ENCODE results near the gene AFMID. TPM values are rescaled to one million over a fixed set of nuclear protein-coding genes. Genes with fewer than 3 reads are reported as not detected.

Gene AFMID
- total and polyA plus RNA-seq, 2 of the 13 experiments (the other 11 are each of a cell fraction or from before 2014, with no cell fraction given) = 249 to 270 TPM

- TF ChIP-seq GLMP (CRISPR knock-in tag; IDR thresholded peaks at IDR 0.05; ENCODE audit: borderline replicate concordance) = no peak
- no peak; the same call in 1 of the 2 replicates for TF ChIP-seq ATF2 (CRISPR knock-in tag; IDR thresholded peaks at IDR 0.05)
- TF ChIP-seq ZNF12 (CRISPR knock-in tag; IDR thresholded peaks at IDR 0.05) = 0 out of 2 replicates have a peak, but pooled peaks have one; percentile 21
- no peak for TF ChIP-seq GPBP1L1 (CRISPR knock-in tag; IDR thresholded peaks at IDR 0.05)
- TF ChIP-seq MIXL1 (CRISPR knock-in tag; IDR thresholded peaks at IDR 0.05) = 0 out of 2 replicates have a peak, but pooled peaks have one; percentile 46
- 0 out of 2 replicates have a peak, but pooled peaks have one; percentile 38 for TF ChIP-seq ZNF850 (CRISPR knock-in tag; conservative IDR thresholded peaks at IDR 0.05)
- no peak for TF ChIP-seq ZNF329 (CRISPR knock-in tag; IDR thresholded peaks at IDR 0.05; ENCODE audit: low read depth)
- peak; percentile 64; the same call in 1 of the 2 replicates for TF ChIP-seq PRMT3 (CRISPR knock-in tag; IDR thresholded peaks at IDR 0.05; ENCODE audit: borderline replicate concordance, low read depth)
- TF ChIP-seq EEA1 (CRISPR knock-in tag; IDR thresholded peaks at IDR 0.05; ENCODE audit: borderline replicate concordance) = no peak; the same call in 1 of the 2 replicates
- TF ChIP-seq ZNF547 (CRISPR knock-in tag; IDR thresholded peaks at IDR 0.05) = peak; percentile 73
- peak; percentile 51; the same call in 1 of the 2 replicates for TF ChIP-seq ZNF142 (CRISPR knock-in tag; IDR thresholded peaks at IDR 0.05)
- TF ChIP-seq SIN3A (IDR thresholded peaks at IDR 0.05; ENCODE audit: borderline replicate concordance, low read depth, low read length) = peak; percentile 55; the same call in 1 of the 2 replicates
- TF ChIP-seq ZNF550 (CRISPR knock-in tag; IDR thresholded peaks at IDR 0.05; ENCODE audit: borderline replicate concordance) = no peak
- peak; percentile 84 for TF ChIP-seq KLF11 (CRISPR knock-in tag; IDR thresholded peaks at IDR 0.05)
- TF ChIP-seq RFXANK (CRISPR knock-in tag; IDR thresholded peaks at IDR 0.05) = no peak
- peak; percentile 85; the same call in 1 of the 2 replicates for TF ChIP-seq CSRNP1 (CRISPR knock-in tag; IDR thresholded peaks at IDR 0.05)
- peak; percentile 75 for TF ChIP-seq TEAD3 (CRISPR knock-in tag; optimal IDR thresholded peaks at IDR 0.05; ENCODE audit: borderline replicate concordance)
Observed at GRCh38 chr17:78144736-78145641, 42.2 kb upstream of the AFMID start (continued).

Data from HepG2 (cell line).